ENCODE measurements around the gene RHCG.

DNA sequence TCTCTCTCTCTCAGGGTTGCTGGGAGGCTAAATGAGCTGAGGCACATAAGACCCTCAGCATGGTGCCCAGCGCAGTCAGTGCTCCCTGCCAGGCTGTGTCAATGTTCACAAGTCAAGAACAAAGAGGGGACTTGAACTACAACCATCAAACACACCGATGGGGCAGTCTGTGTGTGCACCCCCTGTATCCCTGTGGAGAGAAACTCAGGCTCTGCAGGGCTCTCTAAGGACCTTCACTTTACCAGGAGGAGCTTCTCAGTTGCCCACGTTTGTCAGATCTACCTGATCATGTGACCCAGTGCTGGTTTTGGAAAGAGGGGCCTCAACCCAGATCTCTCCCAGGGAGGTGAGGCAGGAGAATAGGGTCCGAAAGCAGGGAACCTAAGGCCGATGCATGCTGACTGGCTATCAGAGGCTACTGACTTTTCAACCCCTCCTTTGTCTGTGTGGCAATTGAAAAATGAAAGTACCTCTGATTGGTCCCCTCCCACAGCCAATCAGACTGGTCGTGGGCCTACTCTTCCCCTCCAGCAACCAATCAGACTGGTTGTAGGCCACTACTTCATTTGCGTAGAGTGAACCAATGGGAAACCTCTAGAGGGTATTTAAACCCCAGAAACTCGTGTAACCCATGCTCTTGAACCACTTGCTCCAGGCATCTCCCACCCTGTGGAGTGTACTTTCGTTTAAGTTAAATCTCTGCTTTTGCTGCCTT, 34.0 kb downstream of the RHCG start:
- TF ChIP-seq, protein P1, sequence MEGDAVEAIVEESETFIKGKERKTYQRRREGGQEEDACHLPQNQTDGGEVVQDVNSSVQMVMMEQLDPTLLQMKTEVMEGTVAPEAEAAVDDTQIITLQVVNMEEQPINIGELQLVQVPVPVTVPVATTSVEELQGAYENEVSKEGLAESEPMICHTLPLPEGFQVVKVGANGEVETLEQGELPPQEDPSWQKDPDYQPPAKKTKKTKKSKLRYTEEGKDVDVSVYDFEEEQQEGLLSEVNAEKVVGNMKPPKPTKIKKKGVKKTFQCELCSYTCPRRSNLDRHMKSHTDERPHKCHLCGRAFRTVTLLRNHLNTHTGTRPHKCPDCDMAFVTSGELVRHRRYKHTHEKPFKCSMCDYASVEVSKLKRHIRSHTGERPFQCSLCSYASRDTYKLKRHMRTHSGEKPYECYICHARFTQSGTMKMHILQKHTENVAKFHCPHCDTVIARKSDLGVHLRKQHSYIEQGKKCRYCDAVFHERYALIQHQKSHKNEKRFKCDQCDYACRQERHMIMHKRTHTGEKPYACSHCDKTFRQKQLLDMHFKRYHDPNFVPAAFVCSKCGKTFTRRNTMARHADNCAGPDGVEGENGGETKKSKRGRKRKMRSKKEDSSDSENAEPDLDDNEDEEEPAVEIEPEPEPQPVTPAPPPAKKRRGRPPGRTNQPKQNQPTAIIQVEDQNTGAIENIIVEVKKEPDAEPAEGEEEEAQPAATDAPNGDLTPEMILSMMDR (IDR thresholded peaks at IDR 0.05 in 4 of 5, conservative IDR thresholded peaks at IDR 0.05 in 1 of 5) = no peak
- no peak for TF ChIP-seq POLR2A (IDR thresholded peaks at IDR 0.05)
